ENCODE results near the gene KCNJ15. TPM values are rescaled to one million over a fixed set of nuclear protein-coding genes. Genes with fewer than 3 reads are reported as not detected.

KCNJ15 gene
- polyA plus RNA-seq, 1 donor from 2014 or later, result not detected

DNA sequence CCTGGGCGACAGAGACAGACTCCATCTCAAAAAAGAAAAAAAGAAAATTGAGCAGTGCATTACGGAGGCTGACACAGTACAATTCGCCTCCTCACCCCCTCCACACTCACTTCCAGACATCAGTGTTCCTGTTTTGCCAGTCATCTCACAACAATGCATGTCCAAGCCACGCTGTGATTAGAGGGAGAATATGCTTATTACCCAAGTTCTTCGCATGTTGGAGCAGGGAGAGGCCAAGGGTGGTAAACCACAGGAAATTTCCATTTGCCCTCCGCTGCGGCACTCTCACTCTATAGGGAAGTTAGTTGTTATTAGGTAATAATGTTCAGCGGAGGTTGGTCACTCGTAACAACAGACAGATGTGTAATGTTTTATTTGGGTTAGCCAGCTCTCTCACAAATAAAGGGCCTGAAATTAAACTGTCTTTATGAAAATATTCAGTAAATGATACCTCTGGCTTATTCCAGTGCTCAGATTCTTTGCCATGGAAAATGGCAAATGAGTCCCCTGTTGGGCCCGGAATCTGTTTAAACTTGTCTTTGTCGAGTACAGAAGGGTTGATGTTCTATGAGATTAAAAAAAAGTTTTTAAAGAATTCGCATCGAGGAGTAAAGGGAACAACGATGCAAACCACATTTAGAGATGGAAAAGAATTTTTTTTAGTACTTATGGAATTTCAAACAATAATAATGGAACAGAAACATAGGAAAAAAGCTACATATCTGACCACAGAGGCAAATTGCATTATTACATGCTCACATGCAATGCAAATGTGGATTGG is 33.1 kb downstream of the KCNJ15 start:
- no peaks in the 10 kb centered on the region for H3F3A ChIP-seq (ENCODE audit: insufficient read depth, low read length, poor library complexity, severe bottlenecking)
- H3K36me3 ChIP-seq (ENCODE audit: insufficient read depth, low read length), result no peaks in the 10 kb centered on the region
- TF ChIP-seq TAF1 (IDR thresholded peaks at IDR 0.05; ENCODE audit: low read depth), result no peak
- TF ChIP-seq EP300 (conservative IDR thresholded peaks at IDR 0.05; ENCODE audit: poor library complexity, severe bottlenecking), result no peak
- TF ChIP-seq SMC3 (conservative IDR thresholded peaks at IDR 0.05; ENCODE audit: poor library complexity), result no peak
- no peak for TF ChIP-seq CTCF (IDR thresholded peaks at IDR 0.05; ENCODE audit: poor library complexity, severe bottlenecking)
- TF ChIP-seq REST (IDR thresholded peaks at IDR 0.05; ENCODE audit: borderline replicate concordance), result no peak
- TF ChIP-seq RAD21 (conservative IDR thresholded peaks at IDR 0.05), result no peak
- TF ChIP-seq POLR2AphosphoS5 (IDR thresholded peaks at IDR 0.05), result no peak
- no peak for TF ChIP-seq EZH2 (IDR thresholded peaks at IDR 0.05; ENCODE audit: borderline replicate concordance, insufficient read depth, low read length, poor library complexity, severe bottlenecking)
- TF ChIP-seq MXI1 (conservative IDR thresholded peaks at IDR 0.05; ENCODE audit: poor library complexity, severe bottlenecking), result no peak
- no peaks in the 10 kb centered on the region for H3K9me3 ChIP-seq (ENCODE audit: low read length)
- no peak overlapping the region for H3K4me2 ChIP-seq (ENCODE audit: low read length)
- H4K20me1 ChIP-seq (ENCODE audit: insufficient read depth), result no peaks in the 10 kb centered on the region
- H2AFZ ChIP-seq (ENCODE audit: low read depth, low read length), result no peak overlapping the region
- H3K4me3 ChIP-seq (ENCODE audit: low read length), result no peak overlapping the region
- no peak overlapping the region for H3K27ac ChIP-seq (ENCODE audit: low read length)
- H3K9ac ChIP-seq (ENCODE audit: low read length), result no peak overlapping the region
- H3K9me2 ChIP-seq (ENCODE audit: insufficient read depth, low read length), result no peaks in the 10 kb centered on the region
- no peaks in the 10 kb centered on the region for H3K79me2 ChIP-seq (replicated peaks; ENCODE audit: insufficient read depth, low read length)
- H3K27me3 ChIP-seq (ENCODE audit: insufficient read depth, low read depth, low read length), result no peaks in the 10 kb centered on the region

- H3K27me3 ChIP-seq (ENCODE audit: insufficient read depth, low read depth, low read length), result no peaks in the 10 kb centered on the region
- H3F3A ChIP-seq (ENCODE audit: insufficient read depth, low read length, poor library complexity, severe bottlenecking), result no peaks in the 10 kb centered on the region
- H3K9me2 ChIP-seq (ENCODE audit: insufficient read depth, low read length), result no peaks in the 10 kb centered on the region
- no peaks in the 10 kb centered on the region for H4K20me1 ChIP-seq (ENCODE audit: insufficient read depth)
- no peak for TF ChIP-seq SMC3 (conservative IDR thresholded peaks at IDR 0.05; ENCODE audit: poor library complexity)
- TF ChIP-seq EZH2 (IDR thresholded peaks at IDR 0.05; ENCODE audit: borderline replicate concordance, insufficient read depth, low read length, poor library complexity, severe bottlenecking), result no peak
- TF ChIP-seq POLR2AphosphoS5 (IDR thresholded peaks at IDR 0.05), result no peak
- TF ChIP-seq EP300 (conservative IDR thresholded peaks at IDR 0.05; ENCODE audit: poor library complexity, severe bottlenecking), result no peak
- no peak for TF ChIP-seq MXI1 (conservative IDR thresholded peaks at IDR 0.05; ENCODE audit: poor library complexity, severe bottlenecking)
- TF ChIP-seq RAD21 (conservative IDR thresholded peaks at IDR 0.05), result no peak
- TF ChIP-seq REST (IDR thresholded peaks at IDR 0.05; ENCODE audit: borderline replicate concordance), result no peak
- no peak for TF ChIP-seq TAF1 (IDR thresholded peaks at IDR 0.05; ENCODE audit: low read depth)
- no peak overlapping the region for H3K4me3 ChIP-seq (ENCODE audit: low read length)
- H3K4me2 ChIP-seq (ENCODE audit: low read length), result no peak overlapping the region
- H3K9ac ChIP-seq (ENCODE audit: low read length), result no peak overlapping the region
- no peaks in the 10 kb centered on the region for H3K79me2 ChIP-seq (replicated peaks; ENCODE audit: insufficient read depth, low read length)
- no peaks in the 10 kb centered on the region for H3K36me3 ChIP-seq (ENCODE audit: insufficient read depth, low read length)
- no peak overlapping the region for H3K27ac ChIP-seq (ENCODE audit: low read length)
- H3K9me3 ChIP-seq (ENCODE audit: low read length), result no peaks in the 10 kb centered on the region
- H2AFZ ChIP-seq (ENCODE audit: low read depth, low read length), result no peak overlapping the region
Measured at GRCh38 chr21:38290809-38291208, 34.0 kb downstream of the KCNJ15 start.
